HG03060 (cell line): ENCODE data around the gene RICTOR.
"Not testable (repeated sequence)": the region's sequence is repeated elsewhere in the genome, so short reads cannot be mapped to it uniquely, and the experiment has no call there.

Experiments
- ATAC-seq: cut with Tn5 transposase; IDR thresholded peaks from one replicate; pipeline ENCODE4 v1.9.1; 2021; ENCODE audit warnings: low read depth, moderate number of reproducible peaks; ENCODE audit not compliant: unreplicated experiment

The RICTOR gene

DNA sequence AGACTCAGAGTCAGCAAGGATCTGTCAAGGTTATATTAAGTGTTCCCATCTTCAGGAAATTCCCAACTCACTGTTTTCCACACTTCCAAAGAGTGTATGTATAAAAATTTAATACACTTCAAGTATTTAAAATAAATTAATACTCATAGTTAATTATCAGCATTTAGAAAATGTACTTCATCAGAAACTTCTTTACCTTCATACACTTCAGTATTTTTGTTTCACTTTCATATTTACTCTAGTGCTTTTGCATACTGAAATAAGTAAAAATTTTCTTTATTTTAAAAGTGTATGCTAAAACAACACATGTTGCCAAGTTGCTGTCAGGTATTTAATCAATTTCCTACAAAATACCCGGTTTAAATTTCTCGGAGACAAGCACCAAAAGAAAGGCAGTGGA is 16.5 kb downstream of the RICTOR start:
- ATAC-seq: no peak

DNA sequence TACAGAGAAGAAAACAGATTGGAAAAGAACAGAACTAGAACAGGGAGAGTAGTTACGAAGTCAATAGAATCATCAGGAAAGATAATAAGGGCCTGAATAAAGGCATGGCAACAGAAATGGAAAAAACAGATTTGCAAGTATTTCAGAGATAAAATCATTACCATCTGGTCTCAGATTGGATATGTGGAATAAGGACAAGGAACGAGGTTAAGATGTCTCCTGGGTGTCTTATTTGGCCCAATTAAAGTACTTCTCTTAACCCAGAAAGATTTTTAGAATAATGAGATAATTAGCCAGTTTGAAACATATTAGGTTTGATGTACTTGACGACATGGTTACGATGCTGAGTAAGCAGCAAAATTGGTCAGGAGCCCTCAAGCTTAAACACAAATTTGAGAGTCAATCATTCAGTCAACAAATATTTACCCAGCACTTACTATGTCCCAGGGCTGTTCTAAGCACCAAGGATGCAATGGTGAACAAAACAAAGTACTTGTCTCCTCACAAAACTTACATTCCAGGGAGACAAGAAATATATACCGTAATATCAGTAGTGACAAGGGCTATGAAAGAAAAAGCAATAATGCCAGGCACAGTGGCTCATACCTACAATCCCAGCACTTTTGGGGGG is 18.3 kb downstream of the RICTOR start:
- ATAC-seq: no peak

DNA sequence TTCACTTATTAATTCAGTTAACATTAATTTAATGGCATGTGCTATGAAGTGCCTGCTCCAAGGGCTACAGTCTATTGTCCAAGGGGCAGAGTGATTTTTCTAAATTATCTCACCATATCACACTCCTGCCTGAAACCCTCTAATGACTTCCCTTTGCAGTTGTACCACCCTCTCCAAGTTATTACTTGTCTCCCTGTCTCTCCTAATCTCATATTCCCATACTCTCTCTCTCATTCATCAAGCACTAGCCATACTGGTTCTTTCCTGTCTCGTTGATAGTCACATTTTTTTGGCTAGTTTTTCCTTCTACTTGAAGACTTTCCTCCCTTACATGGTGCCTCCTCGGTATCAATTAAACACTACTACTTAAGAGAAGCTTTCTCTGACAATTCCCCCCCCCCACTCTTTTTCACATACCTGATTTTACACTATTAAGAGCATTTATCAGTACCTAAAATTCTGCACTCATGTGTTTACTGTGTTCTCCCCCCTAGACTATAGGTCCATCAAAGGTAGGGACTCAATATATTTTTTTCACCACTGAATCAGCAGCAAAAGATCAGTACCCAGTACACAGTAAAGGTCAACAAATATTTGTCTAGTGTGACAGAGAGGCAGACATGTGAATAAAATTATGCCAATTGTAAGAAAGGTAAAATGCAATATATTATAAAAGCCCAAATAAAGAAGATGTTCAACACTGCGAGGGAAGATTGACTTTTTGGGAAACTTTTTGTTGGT is 19.0 kb downstream of the RICTOR start:
- no peak for ATAC-seq

DNA sequence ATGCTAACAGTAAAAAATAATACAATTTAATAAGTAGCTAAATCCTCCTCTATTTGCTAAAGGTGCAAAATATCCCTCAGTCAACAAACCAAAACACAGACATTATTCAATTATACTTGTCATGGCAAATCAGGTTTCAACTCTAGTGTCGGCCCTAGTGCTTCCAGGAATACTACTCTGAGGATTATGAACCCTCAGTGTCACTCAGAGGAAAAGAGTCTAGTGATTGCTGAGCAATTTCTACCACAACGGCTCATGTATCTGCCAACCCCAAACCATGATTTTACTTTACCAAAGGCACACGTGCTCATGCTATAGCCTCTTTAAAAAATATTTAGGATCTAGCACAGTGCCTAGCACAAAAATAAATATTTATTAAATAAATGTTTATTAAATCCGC is 21.0 kb downstream of the RICTOR start:
- ATAC-seq: no peak

DNA sequence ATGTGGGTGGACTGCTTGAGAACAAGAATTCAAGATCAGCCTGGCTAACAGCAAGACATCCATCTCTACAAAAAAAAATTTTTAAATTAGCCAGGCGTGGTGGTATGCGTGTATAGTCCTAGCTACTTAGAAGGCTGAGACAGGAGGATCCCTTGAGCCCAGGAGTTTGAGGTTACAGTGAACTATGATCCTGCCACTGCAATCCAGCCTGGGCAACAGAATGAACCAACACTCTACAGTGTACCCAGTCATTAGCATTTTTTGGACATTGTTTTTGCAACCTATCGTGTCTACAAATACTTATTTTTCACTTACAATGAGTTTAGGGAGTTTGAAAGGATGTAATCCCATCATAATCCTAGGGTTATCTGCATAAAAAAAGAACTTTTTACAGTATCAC is 22.1 kb downstream of the RICTOR start:
- no peak for ATAC-seq

DNA sequence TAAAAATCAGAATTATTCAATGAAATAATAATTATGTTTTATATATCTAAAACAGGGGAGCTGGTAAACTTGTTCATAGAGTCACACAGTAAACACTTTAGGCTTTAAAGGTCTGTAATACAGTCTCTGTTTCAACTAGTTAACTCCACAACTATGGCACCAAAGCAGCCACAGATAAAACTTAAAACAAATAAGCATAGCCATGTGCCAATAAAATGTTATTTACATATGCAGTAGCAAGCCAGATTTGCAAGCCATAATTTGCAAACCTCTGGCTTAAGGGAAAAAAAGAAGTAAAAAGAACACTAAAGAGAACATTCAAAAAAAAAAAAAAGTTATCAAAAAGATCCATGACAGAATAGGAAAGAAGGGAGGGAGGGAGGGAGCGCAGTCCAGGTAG is 24.9 kb downstream of the RICTOR start:
- no peak for ATAC-seq

DNA sequence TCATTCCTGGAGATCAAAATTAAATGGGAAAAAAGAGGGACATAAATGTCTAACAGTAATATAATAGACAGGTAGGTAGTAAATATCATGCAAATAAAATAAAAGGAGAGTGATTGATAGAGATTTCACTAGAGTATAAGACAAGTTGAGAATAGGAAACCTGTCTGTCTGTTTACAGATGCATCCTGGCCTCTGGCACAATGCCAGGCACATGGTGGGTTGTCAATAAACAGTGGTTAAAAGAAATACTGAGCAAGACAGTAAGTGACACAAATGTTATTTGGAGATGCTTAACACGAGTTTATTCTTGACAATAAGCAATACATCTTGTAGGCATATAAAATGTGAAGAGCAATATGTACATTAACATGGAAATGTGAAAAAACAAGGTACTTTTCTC is 33.3 kb downstream of the RICTOR start:
- ATAC-seq: no peak

DNA sequence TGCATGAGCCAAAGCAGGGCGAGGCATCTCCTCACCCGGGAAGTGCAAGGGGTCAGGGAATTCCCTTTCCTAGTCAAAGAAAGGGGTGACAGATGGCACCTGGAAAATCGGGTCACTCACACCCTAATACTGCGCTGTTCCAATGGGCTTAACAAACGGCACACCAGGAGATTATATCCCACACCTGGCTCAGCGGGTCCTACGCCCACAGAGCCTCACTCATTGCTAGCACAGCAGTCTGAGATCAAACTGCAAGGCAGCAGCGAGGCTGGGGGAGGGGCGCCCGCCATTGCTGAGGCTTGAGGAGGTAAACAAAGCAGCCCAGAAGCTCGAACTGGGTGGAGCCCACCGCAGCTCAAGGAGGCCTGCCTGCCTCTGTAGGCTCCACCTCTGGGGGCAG is 39.7 kb downstream of the RICTOR start:
- not testable (repeated sequence) for ATAC-seq

DNA sequence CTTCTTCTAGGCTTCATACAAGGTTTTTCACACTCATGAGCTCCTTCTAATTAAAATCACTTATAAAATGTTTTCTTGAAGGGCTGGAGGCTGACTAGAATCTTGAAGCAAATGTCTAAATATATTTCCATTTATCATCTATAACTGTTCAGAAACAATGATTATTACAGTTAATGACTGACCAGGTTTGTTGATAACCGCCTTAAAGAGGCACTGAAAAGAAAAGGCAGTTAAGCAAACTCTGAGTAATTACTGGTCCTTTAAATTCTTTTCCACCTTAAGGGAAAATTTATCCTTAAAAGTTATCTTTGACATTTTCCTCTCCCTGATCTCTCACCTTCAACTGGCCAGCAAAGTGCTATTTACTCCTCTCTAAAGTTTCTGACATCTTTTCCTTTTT is 43.2 kb downstream of the RICTOR start:
- no peak for ATAC-seq

DNA sequence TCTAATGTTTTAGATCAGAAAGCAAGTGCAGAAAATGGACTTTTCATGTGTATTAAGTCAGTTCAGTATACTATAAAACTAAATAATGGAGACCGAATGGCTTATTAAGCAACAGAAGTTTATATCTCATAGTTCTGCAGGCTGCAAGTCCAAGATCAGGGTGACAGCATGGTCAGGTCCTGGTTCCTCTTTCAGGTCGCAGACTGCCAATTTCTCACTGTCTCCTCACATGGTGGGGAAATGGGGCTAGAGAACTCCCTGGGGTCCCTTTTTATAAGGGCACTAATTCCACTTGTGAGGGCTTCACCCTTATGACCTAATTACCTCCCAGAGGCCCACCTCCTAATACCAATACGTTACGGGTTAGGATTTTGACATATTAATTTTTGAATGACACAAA is 48.7 kb downstream of the RICTOR start:
- no peak for ATAC-seq

DNA sequence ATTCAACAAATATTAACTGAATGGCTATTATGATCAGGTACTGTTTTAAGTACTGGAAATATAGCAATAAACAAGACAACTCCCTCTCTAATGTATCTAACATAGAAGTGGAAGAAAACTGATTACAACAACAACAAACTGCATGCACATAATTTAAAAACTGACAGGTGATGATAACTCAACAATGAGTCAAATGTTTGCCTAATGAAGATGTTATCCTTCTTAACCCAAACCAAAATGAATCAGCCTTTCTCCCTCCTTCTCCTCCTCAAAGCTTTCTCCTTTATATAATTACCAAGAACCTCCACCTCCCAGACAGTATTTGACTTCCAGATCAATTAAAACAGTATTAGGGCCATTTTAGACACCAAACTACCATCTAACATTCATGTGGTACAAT is 49.3 kb downstream of the RICTOR start:
- no peak for ATAC-seq

DNA sequence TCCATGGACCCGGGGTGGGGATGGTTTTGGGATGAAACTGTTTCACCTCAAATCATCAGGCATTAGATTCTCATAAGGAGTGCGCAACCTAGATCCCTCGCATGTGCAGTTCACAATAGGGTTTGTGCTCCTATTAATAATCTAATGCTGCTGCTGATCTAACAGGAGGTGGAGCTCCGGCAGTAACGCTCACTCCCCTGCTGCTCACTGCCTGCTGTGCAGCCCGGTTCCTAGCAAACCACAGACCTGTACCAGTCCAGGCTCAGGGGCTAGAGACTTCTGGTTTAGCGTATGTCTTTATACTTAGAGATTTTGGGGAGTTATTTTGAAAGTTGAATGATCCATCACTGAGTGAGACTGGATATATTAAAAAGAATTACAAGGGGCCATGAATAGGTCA is 50.2 kb downstream of the RICTOR start:
- ATAC-seq: no peak

DNA sequence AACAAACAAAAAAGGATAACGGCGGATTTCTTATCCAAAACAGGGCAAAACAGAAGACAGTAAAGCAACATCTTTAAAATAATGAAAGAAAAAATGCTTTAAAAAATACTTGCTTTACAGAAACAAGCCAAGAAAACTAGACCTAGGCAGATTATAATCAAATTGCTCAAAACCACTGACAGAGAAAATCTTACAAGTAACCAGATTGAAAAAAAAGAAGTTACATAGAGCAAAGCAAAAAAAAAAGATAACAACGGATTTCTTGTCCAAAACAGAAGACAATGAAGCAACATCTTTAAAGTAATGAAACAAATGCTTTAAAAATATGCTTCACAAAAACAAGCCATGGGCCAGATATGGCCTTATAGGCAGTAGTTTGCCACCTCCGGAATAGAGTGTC is 51.1 kb downstream of the RICTOR start:
- ATAC-seq: no peak

DNA sequence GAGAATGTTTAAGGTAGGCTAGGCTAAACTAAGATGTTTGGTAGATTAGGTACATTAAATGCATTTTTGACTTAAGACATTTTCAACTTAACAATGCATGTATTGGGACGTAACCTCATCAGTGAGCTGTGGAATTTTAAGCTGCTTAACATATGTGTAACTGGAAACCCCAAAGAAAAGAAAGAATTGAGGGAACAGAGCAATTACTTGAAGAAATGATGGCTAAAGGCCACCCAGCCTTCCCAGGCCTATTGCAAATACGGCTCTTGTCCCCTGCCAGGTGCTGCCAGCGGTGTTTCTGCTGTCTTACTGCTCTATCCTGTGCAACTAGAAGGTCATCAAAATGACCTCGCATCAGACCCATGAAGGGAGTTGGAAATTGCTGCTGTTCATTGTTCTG is 52.0 kb downstream of the RICTOR start:
- ATAC-seq: no peak

DNA sequence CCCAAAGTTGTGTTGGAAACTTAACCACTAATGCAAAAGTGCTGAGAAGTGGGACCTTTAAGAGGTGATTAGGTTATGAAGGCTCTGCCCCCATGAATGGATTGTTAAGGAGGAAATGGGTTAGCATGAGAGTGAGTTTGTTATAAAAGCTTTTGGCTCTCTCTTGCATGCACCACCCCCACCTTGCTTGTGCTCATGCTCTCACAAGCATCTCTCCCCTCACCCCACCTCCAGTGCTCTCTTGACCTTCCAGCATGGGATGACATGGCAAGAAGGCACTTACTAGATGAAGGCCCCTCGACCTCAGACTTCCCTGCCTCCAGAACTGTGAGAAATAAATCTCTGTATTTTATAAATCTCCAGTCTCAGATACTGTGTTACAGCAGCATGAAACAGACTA is 52.8 kb downstream of the RICTOR start:
- ATAC-seq: no peak

DNA sequence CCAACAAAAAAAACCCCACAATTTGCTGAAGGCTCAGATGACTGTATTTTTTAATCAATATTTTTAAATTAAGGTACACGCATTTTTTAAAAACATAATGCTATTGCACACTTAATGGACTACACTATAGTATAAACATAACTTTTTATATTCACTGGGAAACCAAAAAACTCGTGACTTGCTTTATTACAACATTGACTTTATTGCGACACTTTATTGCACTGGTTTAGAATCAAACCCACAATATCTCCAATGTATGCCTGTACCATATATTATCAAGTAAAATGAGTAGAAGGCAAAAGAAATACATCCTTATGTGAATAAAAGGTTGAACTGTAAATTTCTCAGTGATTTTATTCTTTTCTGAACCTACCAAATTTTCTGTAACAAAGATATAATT is 53.7 kb downstream of the RICTOR start:
- no peak for ATAC-seq

DNA sequence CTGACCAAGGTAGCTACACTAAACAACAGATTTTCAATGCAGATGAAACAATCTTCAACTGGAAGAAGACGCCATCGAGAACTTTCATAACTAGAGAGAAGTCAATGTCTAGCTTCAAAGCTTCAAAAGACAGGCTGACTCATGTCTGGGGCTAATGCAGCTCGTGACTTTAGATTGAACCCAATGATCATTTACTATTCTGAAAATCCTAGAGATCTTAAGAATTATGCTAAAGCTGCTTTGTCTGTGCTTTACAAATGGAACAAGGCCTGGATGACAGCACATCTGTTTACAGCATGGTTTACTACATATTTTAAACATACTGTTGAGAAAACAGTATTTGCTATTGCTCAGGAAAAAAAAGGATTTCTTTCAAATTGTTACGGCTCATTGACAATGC is 54.9 kb downstream of the RICTOR start:
- no peak for ATAC-seq

DNA sequence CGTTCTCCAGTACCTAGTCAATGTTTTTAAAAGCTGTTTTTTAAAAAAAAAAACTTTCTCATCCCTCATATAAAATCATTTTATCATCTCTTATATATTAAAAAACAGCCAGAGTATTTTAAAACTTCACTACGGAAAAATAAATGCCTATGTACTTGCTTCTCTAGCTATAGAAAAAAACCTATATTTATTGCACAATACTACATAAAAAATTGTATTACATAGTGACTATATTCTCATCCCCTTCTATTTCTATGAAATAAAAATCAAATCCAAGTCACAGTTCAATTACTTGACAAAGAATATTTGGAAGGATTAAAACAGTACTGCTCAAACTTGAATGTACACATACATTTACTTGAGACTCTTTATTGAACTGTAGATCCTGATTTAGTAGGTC is 56.7 kb downstream of the RICTOR start:
- ATAC-seq: no peak

DNA sequence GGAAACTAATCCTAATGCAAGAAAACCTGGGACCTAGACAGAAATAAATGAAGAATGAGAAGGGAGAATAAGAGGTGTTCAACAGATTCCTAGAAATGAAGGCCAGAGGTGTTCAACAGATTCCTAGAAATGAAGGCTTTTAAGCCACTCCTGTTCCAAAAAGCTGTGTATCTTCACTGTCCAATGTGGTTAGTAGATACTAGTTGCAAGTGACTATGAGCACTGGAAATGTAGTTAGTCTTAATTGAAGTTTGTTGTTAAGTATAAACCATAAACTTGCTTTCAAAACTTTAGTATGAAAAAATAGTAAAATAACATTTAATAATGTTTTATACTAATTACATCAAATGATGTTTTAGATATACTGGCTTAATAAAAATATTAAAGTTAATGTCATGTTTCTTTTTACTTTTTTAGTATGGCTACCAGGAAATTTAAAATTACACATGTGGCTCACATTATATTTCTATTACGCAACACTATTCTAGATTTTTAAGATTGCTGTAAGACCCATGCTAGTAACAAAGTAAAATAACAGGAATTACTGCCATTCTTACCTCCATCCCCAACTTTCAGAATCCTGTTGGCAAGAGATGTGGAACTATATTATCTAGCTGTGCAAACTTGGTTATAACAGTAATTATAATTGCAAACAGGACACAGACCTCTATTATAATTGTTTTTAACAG is 57.5 kb downstream of the RICTOR start:
- no peak for ATAC-seq

DNA sequence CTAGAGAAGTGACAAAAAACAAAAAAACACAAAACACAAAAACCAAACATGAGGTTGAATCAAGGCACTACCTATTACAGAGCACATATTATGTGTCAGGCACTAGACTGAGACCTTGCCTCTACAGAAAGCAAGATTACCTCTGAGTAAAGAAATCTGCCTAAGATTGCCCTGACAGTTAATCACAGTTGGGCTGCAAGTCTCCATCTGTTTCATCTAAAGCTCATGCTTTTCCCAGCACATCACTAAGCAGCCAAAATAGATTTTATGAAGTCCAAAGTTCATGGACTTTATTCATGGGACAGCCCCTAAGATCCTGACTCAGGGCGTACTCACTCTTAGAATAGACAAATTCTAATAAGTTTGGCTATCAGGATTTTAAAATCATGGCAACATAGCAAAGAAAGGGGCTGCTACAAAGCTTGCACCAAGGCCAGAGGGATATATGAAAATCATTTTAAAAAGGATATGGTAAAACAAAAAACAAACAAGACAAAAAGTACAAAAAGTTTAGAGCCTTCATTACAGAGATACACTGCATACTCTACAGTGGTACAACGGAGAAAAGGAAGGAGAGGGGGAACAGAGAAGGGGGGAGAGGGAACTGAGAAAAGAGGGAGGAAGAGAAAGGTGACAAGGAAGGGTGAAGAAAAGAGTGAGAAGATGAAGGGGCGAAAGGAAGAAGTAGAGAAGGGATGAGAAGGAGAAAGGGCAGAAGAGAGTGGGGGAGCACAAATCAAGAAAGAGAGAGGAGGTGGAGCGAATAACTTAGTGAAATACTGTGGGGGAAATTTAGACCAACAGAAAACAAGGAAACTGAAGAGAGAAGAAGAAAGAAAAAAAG is 58.2 kb downstream of the RICTOR start:
- ATAC-seq: no peak

DNA sequence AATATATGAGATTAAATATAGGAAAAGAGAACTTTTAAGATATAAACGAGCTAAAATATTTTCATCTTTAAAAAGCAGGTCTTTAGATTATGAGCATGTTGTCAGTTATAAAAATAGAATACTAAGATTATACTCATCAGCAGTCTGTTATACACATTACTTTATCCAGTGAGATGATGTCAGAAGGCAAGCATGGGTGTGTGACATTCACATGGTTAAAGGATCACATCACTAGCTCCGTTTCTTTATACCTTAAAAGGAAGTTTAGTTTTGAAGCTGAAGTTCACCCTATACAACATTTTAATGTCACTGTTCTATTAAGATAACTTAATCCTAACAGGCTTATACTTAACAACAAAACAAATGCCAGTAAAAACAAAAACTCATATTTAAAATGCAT is 59.6 kb downstream of the RICTOR start:
- ATAC-seq: no peak
